Activated CD4-positive, CD25-positive, alpha-beta regulatory T cell treated with anti-CD3 and anti-CD28 coated beads, Interleukin-2, amount 50 U/mL, for 72 hours (primary cell): ENCODE data around the gene STYXL1.

ENCODE experiments used
- DNase-seq: peaks from one replicate; pipeline ENCODE4 v3.0.0; 2021

Gene STYXL1

GRCh38 chr7:75991531-75992082 lies 56.2 kb downstream of the STYXL1 start:
- no peak for DNase-seq

GRCh38 chr7:75989500-75990388 lies 58.1 kb downstream of the STYXL1 start:
- DNase-seq: no peak

GRCh38 chr7:75988568-75989499 lies 59.0 kb downstream of the STYXL1 start:
- DNase-seq: no peak

- no peak for DNase-seq
These were observed 59.8 kb downstream of the STYXL1 start for GRCh38 chr7:75987805-75988567.

GRCh38 chr7:75987026-75987804 lies 60.6 kb downstream of the STYXL1 start:
- no peak for DNase-seq

- no peak for DNase-seq
These were observed 61.5 kb downstream of the STYXL1 start for GRCh38 chr7:75986147-75986781.

- DNase-seq: no peak
These were observed 62.2 kb downstream of the STYXL1 start for GRCh38 chr7:75985518-75986146.

- no peak for DNase-seq
These were observed 62.7 kb downstream of the STYXL1 start for GRCh38 chr7:75985009-75985517.

- DNase-seq: no peak
These were observed 63.4 kb downstream of the STYXL1 start for GRCh38 chr7:75984130-75985008.

- DNase-seq: no peak
These were observed 64.2 kb downstream of the STYXL1 start for GRCh38 chr7:75983471-75984129.

- DNase-seq: no peak
These were observed 65.3 kb downstream of the STYXL1 start for GRCh38 chr7:75982306-75983064.

- DNase-seq: no peak
These were observed 66.1 kb downstream of the STYXL1 start for GRCh38 chr7:75981453-75982305.

GRCh38 chr7:75981203-75981452 lies 66.7 kb downstream of the STYXL1 start:
- DNase-seq: no peak

- no peak for DNase-seq
These were observed 67.2 kb downstream of the STYXL1 start for GRCh38 chr7:75980430-75981202.

- DNase-seq: no peak
These were observed 67.9 kb downstream of the STYXL1 start for GRCh38 chr7:75979759-75980429.

- DNase-seq: no peak
These were observed 70.1 kb downstream of the STYXL1 start for GRCh38 chr7:75977743-75978142.
